IPS-18a (cell line): ENCODE results near the gene GPR3.
"Not testable (repeated sequence)": the region's sequence is repeated elsewhere in the genome, so short reads cannot be mapped to it uniquely, and the experiment has no call there.

ENCODE experiments used
- H3K27ac ChIP-seq: one replicate; pipeline ENCODE4 v1.5.1; 2013; ENCODE audit warnings: low read length
- H3K27me3 ChIP-seq: one replicate; pipeline ENCODE4 v1.6.1; 2013; ENCODE audit warnings: mild to moderate bottlenecking, low read length; ENCODE audit not compliant: control insufficient read depth, insufficient read depth
- H3K36me3 ChIP-seq: one replicate; pipeline ENCODE4 v1.6.1; 2013; ENCODE audit warnings: low read depth, low read length; ENCODE audit not compliant: control insufficient read depth
- H3K4me1 ChIP-seq: one replicate; pipeline ENCODE4 v1.6.1; 2013; ENCODE audit warnings: low read depth, low read length; ENCODE audit not compliant: control insufficient read depth
- H3K4me3 ChIP-seq: one replicate; pipeline ENCODE4 v1.5.1; 2013; ENCODE audit warnings: low read length
- H3K9ac ChIP-seq: one replicate; pipeline ENCODE4 v1.6.1; 2013; ENCODE audit warnings: mild to moderate bottlenecking, low read length, moderate library complexity
- H3K9me3 ChIP-seq: one replicate; pipeline ENCODE4 v1.6.1; 2013; ENCODE audit warnings: low read depth, low read length; ENCODE audit not compliant: control insufficient read depth

The GPR3 gene

GRCh38 chr1:27406791-27407190, 14.4 kb downstream of the GPR3 start:
- peaks cover 37% of the 10 kb centered on the region for H3K4me1 ChIP-seq

GRCh38 chr1:27408151-27408550, 15.7 kb downstream of the GPR3 start:
- Histone ChIP-seq H3K9ac (no peak overlapping the region), H3K36me3 (peaks cover 38% of the 10 kb centered on the region), H3K4me1 (peaks cover 30% of the 10 kb centered on the region), H3K27ac (no peak overlapping the region), H3K27me3 (no peaks in the 10 kb centered on the region), H3K4me3 (no peak overlapping the region), H3K9me3 (no peaks in the 10 kb centered on the region)

More at GRCh38 chr1:27406791-27407190, 14.4 kb downstream of the GPR3 start:
- peaks cover 24% of the 10 kb centered on the region for H3K36me3 ChIP-seq
- H3K27ac ChIP-seq, H3K27me3 ChIP-seq, H3K4me3 ChIP-seq, H3K9ac ChIP-seq, H3K9me3 ChIP-seq: not testable (repeated sequence)

GRCh38 chr1:27409669-27410068, 17.2 kb downstream of the GPR3 start:
- no peak overlapping the region for H3K9ac ChIP-seq
- H3K27ac ChIP-seq, result no peak overlapping the region
- H3K9me3 ChIP-seq, result no peaks in the 10 kb centered on the region
- no peaks in the 10 kb centered on the region for H3K27me3 ChIP-seq
- peaks cover 15% of the 10 kb centered on the region for H3K4me1 ChIP-seq
- no peak overlapping the region for H3K4me3 ChIP-seq
- H3K36me3 ChIP-seq, result peaks cover 53% of the 10 kb centered on the region

- no peak overlapping the region for H3K4me3 ChIP-seq
- no peaks in the 10 kb centered on the region for H3K27me3 ChIP-seq
- no peak overlapping the region for H3K9ac ChIP-seq
- H3K4me1 ChIP-seq, result peaks cover 5% of the 10 kb centered on the region
- H3K27ac ChIP-seq, result no peak overlapping the region
- H3K9me3 ChIP-seq, result no peaks in the 10 kb centered on the region
- peaks cover 63% of the 10 kb centered on the region for H3K36me3 ChIP-seq
These were observed 18.3 kb downstream of the GPR3 start for GRCh38 chr1:27410709-27411108.

- peaks cover 69% of the 10 kb centered on the region for H3K36me3 ChIP-seq
- H3K27me3 ChIP-seq, result no peaks in the 10 kb centered on the region
- H3K4me3 ChIP-seq, result no peak overlapping the region
- no peaks in the 10 kb centered on the region for H3K9me3 ChIP-seq
- H3K27ac ChIP-seq, result no peak overlapping the region
- H3K4me1 ChIP-seq, result no peaks in the 10 kb centered on the region
- H3K9ac ChIP-seq, result no peak overlapping the region
These were observed 20.1 kb downstream of the GPR3 start for GRCh38 chr1:27412502-27412901.

- H3K9ac ChIP-seq, result no peak overlapping the region
- no peak overlapping the region for H3K27ac ChIP-seq
- H3K4me1 ChIP-seq, result peaks cover 5% of the 10 kb centered on the region
- no peaks in the 10 kb centered on the region for H3K27me3 ChIP-seq
- H3K9me3 ChIP-seq, result no peaks in the 10 kb centered on the region
- peaks cover 72% of the 10 kb centered on the region for H3K36me3 ChIP-seq
- no peak overlapping the region for H3K4me3 ChIP-seq
These were observed 20.6 kb downstream of the GPR3 start for GRCh38 chr1:27413004-27413403.

GRCh38 chr1:27414091-27414490, 21.7 kb downstream of the GPR3 start:
- no peaks in the 10 kb centered on the region for H3K27me3 ChIP-seq
- H3K27ac ChIP-seq, result no peak overlapping the region
- no peak overlapping the region for H3K9ac ChIP-seq
- H3K4me3 ChIP-seq, result no peak overlapping the region
- H3K9me3 ChIP-seq, result no peaks in the 10 kb centered on the region
- peaks cover 16% of the 10 kb centered on the region for H3K4me1 ChIP-seq
- peaks cover 70% of the 10 kb centered on the region for H3K36me3 ChIP-seq

- Histone ChIP-seq H3K4me3 (no peak overlapping the region), H3K9ac (no peak overlapping the region), H3K27ac (no peak overlapping the region), H3K4me1 (peaks cover 24% of the 10 kb centered on the region), H3K27me3 (no peaks in the 10 kb centered on the region), H3K36me3 (peaks cover 55% of the 10 kb centered on the region), H3K9me3 (no peaks in the 10 kb centered on the region)
These were observed 24.1 kb downstream of the GPR3 start for GRCh38 chr1:27416387-27417111.

GRCh38 chr1:27417713-27418112, 25.3 kb downstream of the GPR3 start:
- Histone ChIP-seq H3K27me3 (no peaks in the 10 kb centered on the region), H3K27ac (no peak overlapping the region), H3K4me1 (peaks cover 24% of the 10 kb centered on the region), H3K4me3 (no peak overlapping the region), H3K36me3 (peaks cover 45% of the 10 kb centered on the region), H3K9ac (peak overlapping the region; percentile 24), H3K9me3 (no peaks in the 10 kb centered on the region)

GRCh38 chr1:27418326-27419185, 26.1 kb downstream of the GPR3 start:
- Histone ChIP-seq H3K36me3 (peaks cover 37% of the 10 kb centered on the region), H3K4me3 (peak overlapping the region; percentile 2), H3K27ac (peak overlapping the region; percentile 64), H3K4me1 (peaks cover 24% of the 10 kb centered on the region), H3K9ac (peak overlapping the region; percentile 24), H3K9me3 (no peaks in the 10 kb centered on the region), H3K27me3 (no peaks in the 10 kb centered on the region)

- peaks cover 9% of the 10 kb centered on the region for H3K36me3 ChIP-seq
- H3K27ac ChIP-seq, result no peak overlapping the region
- peaks cover 28% of the 10 kb centered on the region for H3K4me1 ChIP-seq
- H3K9me3 ChIP-seq, result no peaks in the 10 kb centered on the region
- no peak overlapping the region for H3K9ac ChIP-seq
- H3K4me3 ChIP-seq, result no peak overlapping the region
- H3K27me3 ChIP-seq, result no peaks in the 10 kb centered on the region
These were observed 31.3 kb downstream of the GPR3 start for GRCh38 chr1:27423709-27424108.
